Liver (tissue), 3 donors: Measurements from ENCODE around the gene MNAT1.

Source experiments
- ATF3 ChIP-seq: IDR thresholded peaks from 2 replicates; pipeline ENCODE4 v1.6.1; 2016; ENCODE audit warnings: antibody characterized with exemption
- CTCF ChIP-seq: fragments of 150-350 bp; IDR thresholded peaks from 2 replicates; pipeline ENCODE4 v1.5.1; 2017; ENCODE audit warnings: improper control_type of control experiment, low read depth, low read length; ENCODE audit not compliant: missing input control
- JUND ChIP-seq, 2 donors: IDR thresholded peaks; 2 replicates each; pipeline ENCODE4 v1.6.1; 2016; ENCODE audit warnings: antibody characterized with exemption in 2 of 2
- MAX ChIP-seq: IDR thresholded peaks from 2 replicates; pipeline ENCODE4 v1.6.1; 2016; ENCODE audit warnings: antibody characterized with exemption
- RAD21 ChIP-seq, 2 donors: IDR thresholded peaks; 2 replicates each; pipeline ENCODE4 v1.6.1; 2016; ENCODE audit warnings: antibody characterized with exemption in 2 of 2, mild to moderate bottlenecking in 2 of 2
- REST ChIP-seq: IDR thresholded peaks from 2 replicates; pipeline ENCODE4 v1.6.1; 2016; ENCODE audit warnings: antibody characterized with exemption, mild to moderate bottlenecking
- SP1 ChIP-seq: IDR thresholded peaks from 2 replicates; pipeline ENCODE4 v1.6.1; 2018; ENCODE audit warnings: antibody characterized with exemption, mild to moderate bottlenecking
- donor health status: healthy.
- donor health status: healthy.

- TF ChIP-seq CTCF (no peak), RAD21 (IDR thresholded peaks at IDR 0.05) (no peak), JUND (IDR thresholded peaks at IDR 0.05) (no peak), ATF3 (no peak), MAX (no peak), REST (no peak), SP1 (no peak)
Observed at GRCh38 chr14:60845523-60845922, 111.0 kb downstream of the MNAT1 start.
